ENCODE measurements around the gene GPR143.

DNA sequence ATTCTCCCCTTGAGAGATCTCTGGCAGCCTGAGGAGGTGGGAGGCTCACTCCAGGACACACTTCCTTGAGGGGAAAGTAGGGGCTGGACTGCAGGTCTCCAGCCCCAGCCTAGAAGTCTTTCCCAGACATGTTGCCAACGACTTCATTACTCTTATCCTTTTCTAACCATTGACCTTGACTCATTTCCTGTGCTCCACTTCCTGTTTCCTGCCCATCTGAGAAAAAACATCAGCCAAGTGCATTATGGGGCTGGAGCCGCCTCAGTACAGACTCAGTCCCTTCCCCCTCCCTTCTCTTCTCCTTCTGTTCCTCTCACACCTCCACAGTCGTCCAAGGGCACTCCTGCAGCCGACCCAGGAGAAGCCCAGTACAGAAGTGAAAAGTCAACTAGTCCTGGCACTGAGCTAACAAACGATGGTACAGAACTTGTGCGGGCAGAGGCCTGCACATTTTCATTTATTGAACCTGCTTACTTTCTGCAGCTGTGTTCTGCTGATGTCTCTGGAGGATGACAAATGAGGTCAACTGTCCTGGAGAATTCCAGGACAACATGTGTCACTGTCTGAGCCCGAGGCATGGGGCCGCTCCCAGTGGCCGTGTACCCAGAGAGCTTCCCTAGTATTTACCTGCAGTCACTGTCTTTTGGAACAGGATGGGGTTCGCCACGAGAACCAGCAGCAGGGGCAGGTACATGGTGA is 20.1 kb downstream of the GPR143 start:
- TF ChIP-seq, protein P1, sequence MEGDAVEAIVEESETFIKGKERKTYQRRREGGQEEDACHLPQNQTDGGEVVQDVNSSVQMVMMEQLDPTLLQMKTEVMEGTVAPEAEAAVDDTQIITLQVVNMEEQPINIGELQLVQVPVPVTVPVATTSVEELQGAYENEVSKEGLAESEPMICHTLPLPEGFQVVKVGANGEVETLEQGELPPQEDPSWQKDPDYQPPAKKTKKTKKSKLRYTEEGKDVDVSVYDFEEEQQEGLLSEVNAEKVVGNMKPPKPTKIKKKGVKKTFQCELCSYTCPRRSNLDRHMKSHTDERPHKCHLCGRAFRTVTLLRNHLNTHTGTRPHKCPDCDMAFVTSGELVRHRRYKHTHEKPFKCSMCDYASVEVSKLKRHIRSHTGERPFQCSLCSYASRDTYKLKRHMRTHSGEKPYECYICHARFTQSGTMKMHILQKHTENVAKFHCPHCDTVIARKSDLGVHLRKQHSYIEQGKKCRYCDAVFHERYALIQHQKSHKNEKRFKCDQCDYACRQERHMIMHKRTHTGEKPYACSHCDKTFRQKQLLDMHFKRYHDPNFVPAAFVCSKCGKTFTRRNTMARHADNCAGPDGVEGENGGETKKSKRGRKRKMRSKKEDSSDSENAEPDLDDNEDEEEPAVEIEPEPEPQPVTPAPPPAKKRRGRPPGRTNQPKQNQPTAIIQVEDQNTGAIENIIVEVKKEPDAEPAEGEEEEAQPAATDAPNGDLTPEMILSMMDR (IDR thresholded peaks at IDR 0.05 in 8 of 11, conservative IDR thresholded peaks at IDR 0.05 in 3 of 11): no peak
- TF ChIP-seq POLR2A (IDR thresholded peaks at IDR 0.05): no peak
- TF ChIP-seq POLR2AphosphoS5 (IDR thresholded peaks at IDR 0.05): no peak
